ENCODE measurements around the gene YIPF2. TPM values are rescaled to one million over a fixed set of nuclear protein-coding genes. Genes with fewer than 3 reads are reported as not detected.
"Not testable (repeated sequence)": the region's sequence is repeated elsewhere in the genome, so short reads cannot be mapped to it uniquely, and the experiment has no call there.

Gene YIPF2
- polyA plus RNA-seq, 1 experiment = 138 TPM

- no peak for TF ChIP-seq CTCF (IDR thresholded peaks at IDR 0.05; ENCODE audit: insufficient read depth, low read depth, low read length)
- POLR2A ChIA-PET = no interaction called here
- Histone ChIP-seq H3K27me3 (ENCODE audit: control insufficient read depth, insufficient read depth, low read length) (no peaks in the 10 kb centered on the region), H3K4me3 (ENCODE audit: low read depth, low read length) (no peak overlapping the region), H3K36me3 (ENCODE audit: control insufficient read depth, insufficient read depth, low read length) (no peaks in the 10 kb centered on the region; the same call in 1 of the 2 replicates)
- DNase-seq (ENCODE audit: low read depth) = no peak
- CTCF ChIA-PET = interaction anchor here (1.1 to 3.4 kb wide), 2 partner anchors 11 to 18 kb away, joined by 4 to 22 read pairs; no protein-coding TSS in a partner anchor
These were observed 24.4 kb upstream of the YIPF2 start for GRCh38 chr19:10952809-10953208.

GRCh38 chr19:10946958-10947657, 18.7 kb upstream of the YIPF2 start:
- POLR2A ChIA-PET = no interaction called here
- no peak for DNase-seq (ENCODE audit: low read depth)
- H3K27me3 ChIP-seq (ENCODE audit: control insufficient read depth, insufficient read depth, low read length) = no peaks in the 10 kb centered on the region
- CTCF ChIA-PET = interaction anchor here (0.7 kb wide), 1 partner anchor 468 kb away, joined by 3 read pairs; no protein-coding TSS in a partner anchor
- H3K4me3 ChIP-seq (ENCODE audit: low read depth, low read length) = no peak overlapping the region
- TF ChIP-seq CTCF (IDR thresholded peaks at IDR 0.05; ENCODE audit: insufficient read depth, low read depth, low read length) = no peak
- no peaks in the 10 kb centered on the region for H3K36me3 ChIP-seq (ENCODE audit: control insufficient read depth, insufficient read depth, low read length)

GRCh38 chr19:10945264-10945663, 16.8 kb upstream of the YIPF2 start:
- H3K4me3 ChIP-seq (ENCODE audit: low read depth, low read length) = no peak overlapping the region
- POLR2A ChIA-PET = no interaction called here
- no peak for DNase-seq (ENCODE audit: low read depth)
- H3K36me3 ChIP-seq (ENCODE audit: control insufficient read depth, insufficient read depth, low read length) = no peaks in the 10 kb centered on the region
- no peak for TF ChIP-seq CTCF (IDR thresholded peaks at IDR 0.05; ENCODE audit: insufficient read depth, low read depth, low read length)
- no peaks in the 10 kb centered on the region for H3K27me3 ChIP-seq (ENCODE audit: control insufficient read depth, insufficient read depth, low read length)
- CTCF ChIA-PET = interaction anchor here (0.8 to 1.6 kb wide), 3 partner anchors 9 to 186 kb away, joined by 3 to 7 read pairs (median 3); no protein-coding TSS in a partner anchor

GRCh38 chr19:10943412-10943811, 15.0 kb upstream of the YIPF2 start:
- DNase-seq (ENCODE audit: low read depth); H3K27me3 ChIP-seq (ENCODE audit: control insufficient read depth, insufficient read depth, low read length); POLR2A ChIA-PET; H3K4me3 ChIP-seq (ENCODE audit: low read depth, low read length); H3K36me3 ChIP-seq (ENCODE audit: control insufficient read depth, insufficient read depth, low read length): not testable (repeated sequence)
- CTCF ChIA-PET = interaction anchor here (0.6 to 6.0 kb wide), 3 partner anchors 12 to 83 kb away, joined by 3 to 41 read pairs (median 24); partner anchors contain the start of gene SMARCA4

DNA sequence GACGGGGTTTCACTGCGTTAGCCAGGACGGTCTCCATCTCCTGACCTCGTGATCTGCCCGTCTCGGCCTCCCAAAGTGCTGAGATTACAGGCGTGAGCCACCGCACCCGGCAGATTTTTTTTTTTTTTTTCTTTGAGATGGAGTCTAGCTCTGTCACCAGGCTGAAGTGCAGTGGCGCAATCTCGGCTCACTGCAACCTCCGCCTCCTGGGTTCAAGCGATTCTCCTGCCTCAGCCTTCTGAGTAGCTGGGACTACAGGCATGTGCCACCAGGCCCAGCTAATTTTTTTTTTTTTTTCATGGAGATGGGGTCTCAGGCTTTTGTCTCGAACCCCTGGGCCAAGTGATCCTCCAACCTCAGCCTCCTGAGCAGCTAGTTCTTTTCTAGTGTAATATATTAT, 13.2 kb upstream of the YIPF2 start:
- H3K36me3 ChIP-seq (ENCODE audit: control insufficient read depth, insufficient read depth, low read length); H3K4me3 ChIP-seq (ENCODE audit: low read depth, low read length); H3K27me3 ChIP-seq (ENCODE audit: control insufficient read depth, insufficient read depth, low read length); DNase-seq (ENCODE audit: low read depth): not testable (repeated sequence)
- ChIA-PET POLR2A (interaction anchor here (0.6 kb wide), 1 partner anchor 13 kb away, joined by 3 read pairs; no protein-coding TSS in a partner anchor), CTCF (interaction anchor here (0.5 to 6.0 kb wide), 29 partner anchors 10 to 211 kb away, joined by 3 to 41 read pairs (median 5); partner anchors contain the start of genes CARM1, LDLR and SMARCA4)

DNA sequence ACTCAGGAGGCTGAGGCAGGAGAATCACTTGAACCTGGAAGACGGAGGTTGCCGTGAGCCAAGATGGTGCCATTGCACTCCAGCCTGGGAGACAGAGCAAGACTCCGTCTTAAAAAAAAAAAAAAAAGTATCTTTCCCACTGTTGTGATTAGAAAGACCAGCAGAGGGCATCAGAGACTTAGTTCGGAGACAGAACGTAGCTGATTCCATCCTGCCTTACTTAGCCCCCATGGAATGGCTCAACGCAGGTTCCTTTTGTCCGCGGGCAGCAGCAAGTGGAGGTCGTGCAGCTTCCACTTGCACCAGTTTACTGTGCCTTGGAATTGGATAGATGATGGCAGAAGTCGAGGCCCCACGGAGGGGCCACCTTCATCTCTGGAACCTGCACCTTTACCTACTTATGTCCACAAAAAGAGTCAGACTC, 8.2 kb upstream of the YIPF2 start:
- peak; percentile 42 for DNase-seq (ENCODE audit: low read depth)
- Histone ChIP-seq H3K27me3 (ENCODE audit: control insufficient read depth, insufficient read depth, low read length) (no peaks in the 10 kb centered on the region), H3K36me3 (ENCODE audit: control insufficient read depth, insufficient read depth, low read length) (no peaks in the 10 kb centered on the region), H3K4me3 (ENCODE audit: low read depth, low read length) (no peak overlapping the region)
- peak; percentile 65 for TF ChIP-seq CTCF (IDR thresholded peaks at IDR 0.05; ENCODE audit: insufficient read depth, low read depth, low read length)
- ChIA-PET CTCF (interaction anchor here (0.6 to 2.1 kb wide), 22 partner anchors 8 to 761 kb away, joined by 3 to 14 read pairs (median 4); partner anchors contain the start of genes CARM1 and LDLR), POLR2A (interaction anchor here (0.6 kb wide), 2 partner anchors 23 to 124 kb away, joined by 6 to 10 read pairs; no protein-coding TSS in a partner anchor)

All from BJ (cell line).